Measurements from ENCODE around the gene NUDT22. TPM values are rescaled to one million over a fixed set of nuclear protein-coding genes. Genes with fewer than 3 reads are reported as not detected.

The NUDT22 gene
- total and polyA plus RNA-seq, 2 of the 4 experiments (the other 2 are of a cell fraction), result 21.3 to 44.6 TPM

DNA sequence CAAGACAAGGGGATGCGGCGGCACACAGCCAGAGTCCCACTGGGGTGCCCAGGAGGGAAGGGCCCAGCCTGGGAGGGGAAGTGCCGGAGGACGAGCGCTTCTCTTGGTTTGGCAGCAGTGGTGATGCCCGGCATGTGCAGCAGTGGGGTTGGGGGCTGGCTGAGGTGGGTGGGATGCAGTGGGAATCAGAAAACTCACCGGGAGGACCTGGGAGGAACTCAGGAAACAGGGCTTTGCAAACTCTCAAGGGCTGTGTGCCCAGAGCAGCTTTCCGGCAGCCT, 16.6 kb upstream of the NUDT22 start (continued):
- TF ChIP-seq FOS (IDR thresholded peaks at IDR 0.05; ENCODE audit: low read depth, low read length) (no peak), RCOR1 (IDR thresholded peaks at IDR 0.05; ENCODE audit: insufficient replicate concordance, low read length) (no peak)

DNA sequence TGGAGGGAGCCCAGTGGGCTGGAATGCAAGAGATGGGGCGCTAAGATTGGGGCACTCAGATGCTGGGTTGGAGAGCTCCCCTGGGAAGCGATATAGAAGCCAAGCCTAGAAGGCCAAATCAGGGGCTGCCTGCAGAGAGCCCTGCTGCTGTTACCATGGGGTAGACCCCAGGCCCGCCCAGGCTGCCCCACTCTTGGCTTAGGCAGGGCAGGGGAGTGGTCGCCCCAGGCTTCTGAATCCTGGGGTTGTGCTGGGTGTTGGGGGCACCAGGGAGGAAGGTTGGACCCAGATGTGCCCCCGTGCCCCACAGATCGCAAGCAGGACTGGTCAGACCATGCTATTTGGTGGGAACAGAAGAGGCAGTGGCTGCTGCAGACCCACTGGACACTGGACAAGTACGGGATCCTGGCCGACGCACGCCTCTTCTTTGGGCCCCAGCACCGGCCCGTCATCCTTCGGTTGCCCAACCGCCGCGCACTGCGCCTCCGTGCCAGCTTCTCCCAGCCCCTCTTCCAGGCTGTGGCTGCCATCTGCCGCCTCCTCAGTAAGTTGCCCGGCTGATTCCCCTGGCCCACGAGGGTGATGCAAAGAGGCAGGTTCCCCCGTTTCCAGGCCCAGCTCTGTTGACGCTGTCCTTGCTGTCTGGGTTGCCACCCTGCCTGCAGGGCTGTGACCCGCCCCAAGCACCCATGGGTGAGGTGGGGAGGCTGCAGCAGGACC, 15.6 kb upstream of the NUDT22 start:
- H3K27me3 ChIP-seq (ENCODE audit: control insufficient read depth, insufficient read depth, low read length), result no peaks in the 10 kb centered on the region
- H2AFZ ChIP-seq (replicated peaks; ENCODE audit: low read length, poor library complexity), result no peak overlapping the region
- H3K36me3 ChIP-seq (ENCODE audit: control insufficient read depth, insufficient read depth, low read length), result peaks cover 15% of the 10 kb centered on the region
- intact Hi-C loops (cut with micrococcal nuclease), result no loop called here
- no peak overlapping the region for H3K9ac ChIP-seq (ENCODE audit: low read depth, low read length)
- H3K4me3 ChIP-seq (ENCODE audit: insufficient read depth, low read depth, low read length), result no peak overlapping the region
- H3K56ac ChIP-seq (ENCODE audit: extremely low read depth, insufficient read depth, low read length), result no peak overlapping the region
- no peak overlapping the region for H2AK5ac ChIP-seq (ENCODE audit: low read depth, low read length)
- no TSS peak for BruUV-seq (replicated peaks)
- H2BK120ac ChIP-seq (ENCODE audit: low read depth, low read length), result no peak overlapping the region
- peaks cover 0 to 17% of the 10 kb centered on the region in 2 experiments; a peak in 2 of 4 replicates for H3K79me1 ChIP-seq (ENCODE audit: low read depth in 1 of 2, low read length in 2 of 2)
- H3K23ac ChIP-seq (ENCODE audit: low read depth, low read length), result no peak overlapping the region
- ATAC-seq (ENCODE audit: low read depth) (no peak), DNase-seq (no peak)
- POLR2A ChIA-PET (ENCODE audit: unreplicated experiment), result no interaction called here
- no peak overlapping the region for H2BK5ac ChIP-seq (ENCODE audit: low read depth, low read length, poor library complexity, severe bottlenecking)
- dilution Hi-C loops (cut with HindIII; ENCODE audit: low sequenced_read_pairs, unreplicated experiment), result no loop called here
- in situ Hi-C loops (cut with MboI; ENCODE audit: low sequenced_read_pairs), result no loop called here
- H3K18ac ChIP-seq (ENCODE audit: low read depth, low read length), result no peak overlapping the region
- peak overlapping the region; percentile 50 for H2AK9ac ChIP-seq (replicated peaks; ENCODE audit: low read depth, low read length, poor library complexity)
- H3K9me3 ChIP-seq (ENCODE audit: control insufficient read depth, insufficient read depth, low read length), result no peaks in the 10 kb centered on the region
- H3K4me2 ChIP-seq (ENCODE audit: low read depth, low read length), result no peak overlapping the region
- no peak overlapping the region for H3K27ac ChIP-seq (ENCODE audit: insufficient read depth, low read length)
- CTCF ChIA-PET, result no interaction called here
- no peak overlapping the region for H3K4ac ChIP-seq (ENCODE audit: low read depth, low read length)
- no peaks in the 10 kb centered on the region; the same call in 1 of the 2 replicates for H3K9me1 ChIP-seq (ENCODE audit: insufficient read depth, low read length)
- H4K20me1 ChIP-seq (ENCODE audit: insufficient read depth, low read length), result no peaks in the 10 kb centered on the region; the same call in 1 of the 2 replicates
- H3K4me1 ChIP-seq (ENCODE audit: control insufficient read depth, insufficient read depth, low read length), result peaks cover 10% of the 10 kb centered on the region
- no peak overlapping the region for H4K5ac ChIP-seq (ENCODE audit: low read depth, low read length)
- 96% methylated on average over 7 of the region's 24 CpGs; no CpG with 5 or more reads in 1 of the 2 experiments for WGBS, 2 experiments (ENCODE audit: extremely low coverage in 2 of 2, insufficient read length in 1 of 2)
- no peak overlapping the region for H4K8ac ChIP-seq (ENCODE audit: low read depth in 2 of 2, low read length in 2 of 2)
- H2BK20ac ChIP-seq (ENCODE audit: low read depth, low read length), result no peak overlapping the region
- H2BK15ac ChIP-seq (ENCODE audit: low read depth, low read length), result no peak overlapping the region
- H3K14ac ChIP-seq (replicated peaks; ENCODE audit: low read depth, low read length), result no peak overlapping the region
- H4K91ac ChIP-seq (ENCODE audit: insufficient read depth, low read depth, low read length), result no peak overlapping the region
- TF ChIP-seq, protein P1, sequence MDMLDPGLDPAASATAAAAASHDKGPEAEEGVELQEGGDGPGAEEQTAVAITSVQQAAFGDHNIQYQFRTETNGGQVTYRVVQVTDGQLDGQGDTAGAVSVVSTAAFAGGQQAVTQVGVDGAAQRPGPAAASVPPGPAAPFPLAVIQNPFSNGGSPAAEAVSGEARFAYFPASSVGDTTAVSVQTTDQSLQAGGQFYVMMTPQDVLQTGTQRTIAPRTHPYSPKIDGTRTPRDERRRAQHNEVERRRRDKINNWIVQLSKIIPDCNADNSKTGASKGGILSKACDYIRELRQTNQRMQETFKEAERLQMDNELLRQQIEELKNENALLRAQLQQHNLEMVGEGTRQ (IDR thresholded peaks at IDR 0.05; ENCODE audit: low read depth, low read length), result no peak
- TF ChIP-seq, protein P2, sequence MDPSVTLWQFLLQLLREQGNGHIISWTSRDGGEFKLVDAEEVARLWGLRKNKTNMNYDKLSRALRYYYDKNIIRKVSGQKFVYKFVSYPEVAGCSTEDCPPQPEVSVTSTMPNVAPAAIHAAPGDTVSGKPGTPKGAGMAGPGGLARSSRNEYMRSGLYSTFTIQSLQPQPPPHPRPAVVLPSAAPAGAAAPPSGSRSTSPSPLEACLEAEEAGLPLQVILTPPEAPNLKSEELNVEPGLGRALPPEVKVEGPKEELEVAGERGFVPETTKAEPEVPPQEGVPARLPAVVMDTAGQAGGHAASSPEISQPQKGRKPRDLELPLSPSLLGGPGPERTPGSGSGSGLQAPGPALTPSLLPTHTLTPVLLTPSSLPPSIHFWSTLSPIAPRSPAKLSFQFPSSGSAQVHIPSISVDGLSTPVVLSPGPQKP (IDR thresholded peaks at IDR 0.05; ENCODE audit: borderline replicate concordance, low read depth, low read length), result no peak
- TF ChIP-seq SMC3 (IDR thresholded peaks at IDR 0.05; ENCODE audit: low read depth, low read length) (no peak), MAZ (IDR thresholded peaks at IDR 0.05; ENCODE audit: borderline replicate concordance, low read depth, low read length) (no peak), MXI1 (IDR thresholded peaks at IDR 0.05; ENCODE audit: borderline replicate concordance, low read depth, low read length) (no peak), POLR2A (IDR thresholded peaks at IDR 0.05; ENCODE audit: low read depth, low read length) (no peak), RAD21 (IDR thresholded peaks at IDR 0.05; ENCODE audit: low read length) (no peak), BHLHE40 (IDR thresholded peaks at IDR 0.05; ENCODE audit: low read depth, low read length) (no peak), RCOR1 (IDR thresholded peaks at IDR 0.05; ENCODE audit: insufficient replicate concordance, low read length) (no peak), CEBPB (IDR thresholded peaks at IDR 0.05; ENCODE audit: low read depth, low read length) (no peak), FOS (IDR thresholded peaks at IDR 0.05; ENCODE audit: low read depth, low read length) (no peak), CHD1 (IDR thresholded peaks at IDR 0.05; ENCODE audit: low read depth, low read length) (no peak)
- TF ChIP-seq, protein P3, sequence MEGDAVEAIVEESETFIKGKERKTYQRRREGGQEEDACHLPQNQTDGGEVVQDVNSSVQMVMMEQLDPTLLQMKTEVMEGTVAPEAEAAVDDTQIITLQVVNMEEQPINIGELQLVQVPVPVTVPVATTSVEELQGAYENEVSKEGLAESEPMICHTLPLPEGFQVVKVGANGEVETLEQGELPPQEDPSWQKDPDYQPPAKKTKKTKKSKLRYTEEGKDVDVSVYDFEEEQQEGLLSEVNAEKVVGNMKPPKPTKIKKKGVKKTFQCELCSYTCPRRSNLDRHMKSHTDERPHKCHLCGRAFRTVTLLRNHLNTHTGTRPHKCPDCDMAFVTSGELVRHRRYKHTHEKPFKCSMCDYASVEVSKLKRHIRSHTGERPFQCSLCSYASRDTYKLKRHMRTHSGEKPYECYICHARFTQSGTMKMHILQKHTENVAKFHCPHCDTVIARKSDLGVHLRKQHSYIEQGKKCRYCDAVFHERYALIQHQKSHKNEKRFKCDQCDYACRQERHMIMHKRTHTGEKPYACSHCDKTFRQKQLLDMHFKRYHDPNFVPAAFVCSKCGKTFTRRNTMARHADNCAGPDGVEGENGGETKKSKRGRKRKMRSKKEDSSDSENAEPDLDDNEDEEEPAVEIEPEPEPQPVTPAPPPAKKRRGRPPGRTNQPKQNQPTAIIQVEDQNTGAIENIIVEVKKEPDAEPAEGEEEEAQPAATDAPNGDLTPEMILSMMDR (conservative IDR thresholded peaks at IDR 0.05; ENCODE audit: low read depth, low read length), result no peak

All from IMR-90 (cell line).